H9 (cell line): Measurements from ENCODE around the gene SLC51B. TPM values are rescaled to one million over a fixed set of nuclear protein-coding genes. Genes with fewer than 3 reads are reported as not detected.

ENCODE experiments used
- DNase-seq: peaks from one replicate; pipeline ENCODE4 v3.0.0-alpha.2; 2017
- H2AFZ ChIP-seq: one replicate; pipeline ENCODE4 v1.6.1; 2013; ENCODE audit warnings: mild to moderate bottlenecking, low read length, control low read depth, moderate library complexity
- H2AK5ac ChIP-seq: 2 replicates; pipeline ENCODE4 v1.6.1; 2013; ENCODE audit warnings: low read length, control low read depth, mixed read lengths; ENCODE audit not compliant: insufficient read length
- H2BK120ac ChIP-seq: one replicate; pipeline ENCODE4 v1.6.1; 2013; ENCODE audit warnings: low read depth, mild to moderate bottlenecking, low read length, control low read depth, inconsistent platforms; ENCODE audit not compliant: poor library complexity, severe bottlenecking
- H2BK12ac ChIP-seq: 2 replicates; pipeline ENCODE4 v1.6.1; 2013; ENCODE audit warnings: low read length, control low read depth, mixed read lengths, low read depth; ENCODE audit not compliant: insufficient read length
- H2BK15ac ChIP-seq: 2 replicates; pipeline ENCODE4 v1.6.1; 2013; ENCODE audit warnings: low read depth, low read length, control low read depth
- H2BK20ac ChIP-seq: one replicate; pipeline ENCODE4 v1.6.1; 2013; ENCODE audit warnings: low read depth, mild to moderate bottlenecking, low read length, control low read depth, inconsistent platforms; ENCODE audit not compliant: poor library complexity, severe bottlenecking
- H2BK5ac ChIP-seq: 2 replicates; pipeline ENCODE4 v1.6.1; 2013; ENCODE audit warnings: low read length, control low read depth, mixed read lengths; ENCODE audit not compliant: insufficient read length
- H3K14ac ChIP-seq: 2 replicates; pipeline ENCODE4 v1.6.1; 2013; ENCODE audit warnings: low read length, control low read depth; ENCODE audit not compliant: insufficient read depth
- H3K18ac ChIP-seq: 2 replicates; pipeline ENCODE4 v1.6.1; 2013; ENCODE audit warnings: low read depth, mild to moderate bottlenecking, mixed read lengths, low read length, control low read depth; ENCODE audit not compliant: insufficient read length
- H3K23ac ChIP-seq: 2 replicates; pipeline ENCODE4 v1.6.1; 2013; ENCODE audit warnings: low read length, control low read depth, mixed read lengths, low read depth; ENCODE audit not compliant: insufficient read length
- H3K23me2 ChIP-seq: 2 replicates; pipeline ENCODE4 v1.6.1; 2013; ENCODE audit warnings: low read depth, mild to moderate bottlenecking, mixed read lengths, low read length, control low read depth; ENCODE audit not compliant: insufficient read length, poor library complexity, severe bottlenecking
- H3K27ac ChIP-seq: 2 replicates; pipeline ENCODE4 v1.5.1; 2013; ENCODE audit warnings: low read length, control low read depth, mixed read lengths, low read depth; ENCODE audit not compliant: insufficient read length
- H3K27me3 ChIP-seq: 2 replicates; pipeline ENCODE4 v1.6.1; 2013; ENCODE audit warnings: low read length, control low read depth, inconsistent platforms; ENCODE audit not compliant: insufficient read depth
- H3K4ac ChIP-seq: 2 replicates; pipeline ENCODE4 v1.6.1; 2013; ENCODE audit warnings: low read depth, mild to moderate bottlenecking, control low read depth, inconsistent platforms, low read length, moderate library complexity
- H3K4me1 ChIP-seq: 2 replicates; pipeline ENCODE4 v1.6.1; 2013; ENCODE audit warnings: low read length, control low read depth, inconsistent platforms; ENCODE audit not compliant: insufficient read depth
- H3K4me2 ChIP-seq: 2 replicates; pipeline ENCODE4 v1.6.1; 2013; ENCODE audit warnings: low read length, control low read depth, mixed read lengths; ENCODE audit not compliant: insufficient read length, insufficient read depth
- H3K56ac ChIP-seq: 2 replicates; pipeline ENCODE4 v1.6.1; 2013; ENCODE audit warnings: low read depth, mild to moderate bottlenecking, mixed read lengths, low read length, control low read depth; ENCODE audit not compliant: insufficient read length
- H3K79me1 ChIP-seq: 2 replicates; pipeline ENCODE4 v1.6.1; 2013; ENCODE audit warnings: low read depth, mild to moderate bottlenecking, moderate library complexity, low read length, control low read depth, inconsistent platforms; ENCODE audit not compliant: insufficient read depth, poor library complexity, severe bottlenecking
- H3K79me2 ChIP-seq: 2 replicates; pipeline ENCODE4 v1.6.1; 2013; ENCODE audit warnings: low read length, control low read depth, inconsistent platforms; ENCODE audit not compliant: insufficient read depth
- H3K9ac ChIP-seq: 2 replicates; pipeline ENCODE4 v1.6.1; 2013; ENCODE audit warnings: low read length, control low read depth, mixed read lengths; ENCODE audit not compliant: insufficient read length; ENCODE audit errors: extremely low read depth
- H3K9me3 ChIP-seq: one replicate; pipeline ENCODE4 v1.6.1; 2013; ENCODE audit warnings: low read depth, low read length, inconsistent platforms; ENCODE audit not compliant: control insufficient read depth
- H3T11ph ChIP-seq: one replicate; pipeline ENCODE4 v1.6.1; 2013; ENCODE audit warnings: mild to moderate bottlenecking, low read length, control low read depth, inconsistent platforms
- H4K20me1 ChIP-seq: one replicate; pipeline ENCODE4 v1.6.1; 2013; ENCODE audit not compliant: control insufficient read depth, insufficient read length, insufficient read depth
- H4K5ac ChIP-seq: 2 replicates; pipeline ENCODE4 v1.6.1; 2013; ENCODE audit warnings: low read depth, mild to moderate bottlenecking, mixed read lengths, low read length, control low read depth; ENCODE audit not compliant: insufficient read length
- H4K8ac ChIP-seq: replicated peaks from 2 replicates; pipeline ENCODE4 v1.6.1; 2013; ENCODE audit warnings: low read length, control low read depth, mixed read lengths, low read depth; ENCODE audit not compliant: insufficient read length
- H4K91ac ChIP-seq: 2 replicates; pipeline ENCODE4 v1.6.1; 2013; ENCODE audit warnings: low read depth, mild to moderate bottlenecking, moderate library complexity, mixed read lengths, low read length, control low read depth; ENCODE audit not compliant: insufficient read length
- H3K27ac Mint-ChIP-seq, 3 experiments: 2 replicates in 2 of 3; 3 replicates in 1 of 3; pipeline ENCODE4 v1.8.0; 2020 to 2021; ENCODE audit warnings: mixed read lengths in 3 of 3, mild to moderate bottlenecking in 1 of 3, moderate library complexity in 1 of 3
- H3K27me3 Mint-ChIP-seq: 2 replicates; pipeline ENCODE4 v1.8.0; 2021; ENCODE audit warnings: low read depth, mild to moderate bottlenecking, moderate library complexity, mixed read lengths
- H3K36me3 Mint-ChIP-seq, 3 experiments: 2 replicates in 2 of 3; 3 replicates in 1 of 3; pipeline ENCODE4 v1.8.0; 2020 to 2021; ENCODE audit warnings: low read depth in 3 of 3, mixed read lengths in 3 of 3; ENCODE audit not compliant: insufficient read depth in 1 of 3
- H3K4me1 Mint-ChIP-seq, 2 experiments: 2 replicates each; pipeline ENCODE4 v1.8.0; 2020; ENCODE audit warnings: mixed read lengths in 2 of 2
- H3K4me3 Mint-ChIP-seq, 2 experiments: 2 replicates in 1 of 2; 3 replicates in 1 of 2; pipeline ENCODE4 v1.8.0; 2020 to 2021; ENCODE audit warnings: mild to moderate bottlenecking in 2 of 2, mixed read lengths in 2 of 2, moderate library complexity in 1 of 2
- H3K9me3 Mint-ChIP-seq, 2 experiments: 2 replicates in 1 of 2; 3 replicates in 1 of 2; pipeline ENCODE4 v1.8.0; 2020; ENCODE audit warnings: mild to moderate bottlenecking in 2 of 2, mixed read lengths in 2 of 2, moderate library complexity in 1 of 2
- WGBS: extraction: QIAGEN DNeasy Blood & Tissue Kit; methylation state at CpG from one replicate; pipeline ENCODE4 v1.1.7; 2013; ENCODE audit warnings: missing lambda C conversion rate, low lambda C conversion rate, mixed read lengths; ENCODE audit not compliant: insufficient read length; ENCODE audit errors: extremely low coverage; 5-methylcytosine and 5-hydroxymethylcytosine counted together
- total RNA-seq: library from RNA; stranded (reverse); gene quantifications from 2 replicates; pipeline ENCODE4 v1.2.1, GENCODE V29; 2021
- TF ChIP-seq, protein P1 (sequence below): fragments of 200-600 bp; sonication (generic); conservative IDR thresholded peaks from 3 replicates; pipeline ENCODE4 v1.8.0; 2021; ENCODE audit warnings: antibody characterized with exemption, mild to moderate bottlenecking

The SLC51B gene
- total RNA-seq, 1 experiment from 2014 or later, result not detected

- Histone ChIP-seq H4K91ac (no peak overlapping the region), H4K5ac (no peak overlapping the region), H2AFZ (no peak overlapping the region)
Measured at GRCh38 chr15:65062726-65063125, 17.5 kb downstream of the SLC51B start.

More at GRCh38 chr15:65062726-65063125, 17.5 kb downstream of the SLC51B start:
- no peak for DNase-seq
- Histone ChIP-seq H3K27ac (no peak overlapping the region), H2BK20ac (no peak overlapping the region), H2BK12ac (no peak overlapping the region), H4K20me1 (no peaks in the 10 kb centered on the region), H3K4me1 (peaks cover 5% of the 10 kb centered on the region), H4K8ac (no peak overlapping the region), H3T11ph (no peak overlapping the region), H3K9me3 (no peaks in the 10 kb centered on the region), H3K14ac (no peak overlapping the region), H2AK5ac (no peak overlapping the region), H3K4ac (no peak overlapping the region), H2BK120ac (no peak overlapping the region), H3K23me2 (peaks cover 7% of the 10 kb centered on the region), H3K4me2 (no peak overlapping the region), H3K56ac (no peak overlapping the region), H2BK15ac (no peak overlapping the region), H3K23ac (no peak overlapping the region), H3K18ac (no peak overlapping the region), H2BK5ac (no peak overlapping the region), H3K79me2 (no peaks in the 10 kb centered on the region), H3K9ac (no peak overlapping the region), H3K27me3 (no peaks in the 10 kb centered on the region), H3K79me1 (no peaks in the 10 kb centered on the region)
- Mint-ChIP-seq H3K4me1 (peaks cover 22 to 23% of the 10 kb centered on the region in 2 experiments), H3K4me3 (no peak overlapping the region), H3K36me3 (peaks cover 0 to 3% (median 0%) of the 10 kb centered on the region in 3 experiments; a peak in 1 of 7 replicates), H3K27ac (no peak overlapping the region), H3K9me3 (no peaks in the 10 kb centered on the region), H3K27me3 (peaks cover 4% of the 10 kb centered on the region)
- WGBS, result no CpG with 5 or more reads among the region's 5 CpGs
- TF ChIP-seq, protein P1, sequence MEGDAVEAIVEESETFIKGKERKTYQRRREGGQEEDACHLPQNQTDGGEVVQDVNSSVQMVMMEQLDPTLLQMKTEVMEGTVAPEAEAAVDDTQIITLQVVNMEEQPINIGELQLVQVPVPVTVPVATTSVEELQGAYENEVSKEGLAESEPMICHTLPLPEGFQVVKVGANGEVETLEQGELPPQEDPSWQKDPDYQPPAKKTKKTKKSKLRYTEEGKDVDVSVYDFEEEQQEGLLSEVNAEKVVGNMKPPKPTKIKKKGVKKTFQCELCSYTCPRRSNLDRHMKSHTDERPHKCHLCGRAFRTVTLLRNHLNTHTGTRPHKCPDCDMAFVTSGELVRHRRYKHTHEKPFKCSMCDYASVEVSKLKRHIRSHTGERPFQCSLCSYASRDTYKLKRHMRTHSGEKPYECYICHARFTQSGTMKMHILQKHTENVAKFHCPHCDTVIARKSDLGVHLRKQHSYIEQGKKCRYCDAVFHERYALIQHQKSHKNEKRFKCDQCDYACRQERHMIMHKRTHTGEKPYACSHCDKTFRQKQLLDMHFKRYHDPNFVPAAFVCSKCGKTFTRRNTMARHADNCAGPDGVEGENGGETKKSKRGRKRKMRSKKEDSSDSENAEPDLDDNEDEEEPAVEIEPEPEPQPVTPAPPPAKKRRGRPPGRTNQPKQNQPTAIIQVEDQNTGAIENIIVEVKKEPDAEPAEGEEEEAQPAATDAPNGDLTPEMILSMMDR, result no peak
